Measurements from ENCODE around the gene NFIA.

The NFIA gene

GRCh38 chr1:61130338-61131000 is 48.1 kb downstream of the NFIA start:
- no peak for DNase-seq (ENCODE audit: low read depth)

- DNase-seq (ENCODE audit: low read depth): no peak
Measured at GRCh38 chr1:61131248-61131647, 48.9 kb downstream of the NFIA start.

- no peak for DNase-seq (ENCODE audit: low read depth)
Measured at GRCh38 chr1:61131716-61132115, 49.4 kb downstream of the NFIA start.

GRCh38 chr1:61132176-61132638 is 49.8 kb downstream of the NFIA start:
- DNase-seq (ENCODE audit: low read depth): no peak

- no peak for DNase-seq (ENCODE audit: low read depth)
Measured at GRCh38 chr1:61132645-61133334, 50.4 kb downstream of the NFIA start.

GRCh38 chr1:61133335-61134019 is 51.1 kb downstream of the NFIA start:
- DNase-seq (ENCODE audit: low read depth): no peak

GRCh38 chr1:61135291-61135690 is 52.9 kb downstream of the NFIA start:
- DNase-seq (ENCODE audit: low read depth): no peak

GRCh38 chr1:61138305-61138704 is 55.9 kb downstream of the NFIA start:
- DNase-seq (ENCODE audit: low read depth): no peak

- DNase-seq (ENCODE audit: low read depth): no peak
Measured at GRCh38 chr1:61138921-61139774, 56.8 kb downstream of the NFIA start.

- DNase-seq (ENCODE audit: low read depth): no peak
Measured at GRCh38 chr1:61139775-61140549, 57.6 kb downstream of the NFIA start.

- DNase-seq (ENCODE audit: low read depth): no peak
Measured at GRCh38 chr1:61140778-61141177, 58.4 kb downstream of the NFIA start.

- no peak for DNase-seq (ENCODE audit: low read depth)
Measured at GRCh38 chr1:61141288-61142042, 59.1 kb downstream of the NFIA start.

GRCh38 chr1:61142043-61142440 is 59.7 kb downstream of the NFIA start:
- DNase-seq (ENCODE audit: low read depth): no peak

GRCh38 chr1:61142726-61143500 is 60.6 kb downstream of the NFIA start:
- DNase-seq (ENCODE audit: low read depth): no peak

GRCh38 chr1:61143821-61144424 is 61.6 kb downstream of the NFIA start:
- no peak for DNase-seq (ENCODE audit: low read depth)

- no peak for DNase-seq (ENCODE audit: low read depth)
Measured at GRCh38 chr1:61149010-61149860, 66.9 kb downstream of the NFIA start.

GRCh38 chr1:61151565-61151964 is 69.2 kb downstream of the NFIA start:
- DNase-seq (ENCODE audit: low read depth): no peak

- no peak for DNase-seq (ENCODE audit: low read depth)
Measured at GRCh38 chr1:61152066-61152465, 69.7 kb downstream of the NFIA start.

Data from stimulated activated CD8-positive, alpha-beta memory T cell treated with anti-CD3 and anti-CD28 coated beads, Interleukin-15, amount 100 ng/mL, for 24 hours (primary cell).